ENCODE measurements around the gene TBC1D22A. TPM values are rescaled to one million over a fixed set of nuclear protein-coding genes. Genes with fewer than 3 reads are reported as not detected.

Gene TBC1D22A, protein sequence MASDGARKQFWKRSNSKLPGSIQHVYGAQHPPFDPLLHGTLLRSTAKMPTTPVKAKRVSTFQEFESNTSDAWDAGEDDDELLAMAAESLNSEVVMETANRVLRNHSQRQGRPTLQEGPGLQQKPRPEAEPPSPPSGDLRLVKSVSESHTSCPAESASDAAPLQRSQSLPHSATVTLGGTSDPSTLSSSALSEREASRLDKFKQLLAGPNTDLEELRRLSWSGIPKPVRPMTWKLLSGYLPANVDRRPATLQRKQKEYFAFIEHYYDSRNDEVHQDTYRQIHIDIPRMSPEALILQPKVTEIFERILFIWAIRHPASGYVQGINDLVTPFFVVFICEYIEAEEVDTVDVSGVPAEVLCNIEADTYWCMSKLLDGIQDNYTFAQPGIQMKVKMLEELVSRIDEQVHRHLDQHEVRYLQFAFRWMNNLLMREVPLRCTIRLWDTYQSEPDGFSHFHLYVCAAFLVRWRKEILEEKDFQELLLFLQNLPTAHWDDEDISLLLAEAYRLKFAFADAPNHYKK
- total RNA-seq: 10 to 100 TPM; 33.2 to 34.9 TPM

DNA sequence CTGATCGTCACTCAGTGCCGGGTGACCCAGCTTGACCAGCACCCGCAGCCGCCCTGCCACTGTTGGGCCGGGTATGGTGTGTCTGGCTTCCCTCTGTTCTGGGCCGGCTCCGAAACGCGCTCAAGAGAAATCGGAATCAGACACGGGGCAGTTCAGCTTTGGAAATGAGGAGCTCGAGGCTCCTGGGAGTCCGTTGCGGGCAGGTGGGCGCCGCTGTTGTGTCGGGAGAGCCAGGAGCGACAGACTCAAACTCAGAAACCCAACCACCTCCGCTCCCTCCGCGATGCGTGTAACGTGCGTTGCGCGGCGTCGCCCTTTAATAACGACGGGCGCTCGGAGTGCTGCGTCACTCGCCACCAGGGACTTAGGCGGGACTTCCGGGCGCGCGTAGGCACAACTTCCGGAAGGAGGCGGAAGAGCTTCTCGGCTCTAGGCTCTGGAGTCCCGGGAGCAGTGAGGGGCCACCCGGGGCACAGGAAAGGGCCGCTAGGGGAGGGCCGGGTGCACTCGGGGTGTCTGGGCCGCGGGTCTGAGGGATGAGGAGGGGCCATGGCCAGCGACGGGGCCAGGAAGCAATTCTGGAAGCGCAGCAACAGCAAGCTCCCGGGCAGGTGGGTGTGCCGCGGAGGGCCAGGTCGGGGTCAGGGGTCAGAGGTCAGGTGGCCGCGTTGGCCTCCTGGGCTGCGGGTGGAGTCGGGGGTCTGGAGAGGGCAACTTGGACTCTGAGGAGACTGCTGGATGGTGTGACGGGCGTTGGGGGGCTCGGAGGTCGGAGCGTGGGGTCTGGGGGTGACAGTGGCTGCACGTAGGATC, at the start of gene TBC1D22A:
Gene TBC1D22A (plus strand): TSS at position 413 of the 813 bp plus-strand sequence. CDS start 137 bp downstream, at position 550.
- Mint-ChIP-seq H3K9me3 (no peaks in the 10 kb centered on the region), H3K27ac (peak within 1 kb of the TSS; percentile 97), H3K4me1 (ENCODE audit: low read depth) (peaks cover 59% of the 10 kb centered on the region), H3K4me3 (peak within 1 kb of the TSS; percentile 100), H3K27me3 (no peaks in the 10 kb centered on the region), H3K36me3 (peaks cover 11% of the 10 kb centered on the region)
- POLR2A ChIA-PET: interaction anchor here (0.7 to 3.4 kb wide), 9 partner anchors 8 to 709 kb away, joined by 3 to 32 read pairs (median 6); no protein-coding TSS in a partner anchor
- CTCF ChIA-PET: interaction anchor here (0.5 to 7.1 kb wide), 10 partner anchors 12 to 1971 kb away, joined by 3 to 57 read pairs (median 8); no protein-coding TSS in a partner anchor
- DNase-seq: peak; percentile 97
- intact Hi-C loops (cut with micrococcal nuclease): loop anchor here (1.0 to 2.0 kb wide), 3 partner anchors 12 to 29 kb away; partner anchors contain the start of gene CERK

DNA sequence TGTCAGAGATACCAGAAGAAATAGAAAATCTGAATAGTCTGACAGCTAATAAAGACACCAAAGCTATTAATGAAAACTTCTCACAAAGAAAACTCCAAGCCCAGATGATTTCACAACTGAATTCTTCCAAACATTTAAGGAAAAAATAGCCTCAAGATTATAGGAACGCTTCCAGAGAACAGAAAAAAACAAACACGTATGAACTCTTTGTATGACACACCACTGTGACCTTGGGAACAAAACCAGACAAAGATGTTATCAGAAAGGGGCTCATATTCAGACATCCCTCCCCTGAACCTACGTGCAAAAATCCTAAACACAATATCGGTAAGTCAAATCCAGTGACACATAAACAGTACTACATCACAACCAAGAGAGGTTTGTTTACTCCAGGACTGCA, 47.9 kb upstream of the TBC1D22A start:
- Mint-ChIP-seq H3K27me3 (no peaks in the 10 kb centered on the region), H3K27ac (peak overlapping the region; percentile 28), H3K36me3 (peaks cover 46% of the 10 kb centered on the region), H3K4me3 (no peak overlapping the region), H3K4me1 (ENCODE audit: low read depth) (peaks cover 25% of the 10 kb centered on the region), H3K9me3 (no peaks in the 10 kb centered on the region)
- POLR2A ChIA-PET: no interaction called here
- no peak for DNase-seq
- CTCF ChIA-PET: interaction anchor here (1.0 to 1.9 kb wide), 2 partner anchors 44 to 151 kb away, joined by 3 to 8 read pairs; no protein-coding TSS in a partner anchor
- intact Hi-C loops (cut with micrococcal nuclease): no loop called here

DNA sequence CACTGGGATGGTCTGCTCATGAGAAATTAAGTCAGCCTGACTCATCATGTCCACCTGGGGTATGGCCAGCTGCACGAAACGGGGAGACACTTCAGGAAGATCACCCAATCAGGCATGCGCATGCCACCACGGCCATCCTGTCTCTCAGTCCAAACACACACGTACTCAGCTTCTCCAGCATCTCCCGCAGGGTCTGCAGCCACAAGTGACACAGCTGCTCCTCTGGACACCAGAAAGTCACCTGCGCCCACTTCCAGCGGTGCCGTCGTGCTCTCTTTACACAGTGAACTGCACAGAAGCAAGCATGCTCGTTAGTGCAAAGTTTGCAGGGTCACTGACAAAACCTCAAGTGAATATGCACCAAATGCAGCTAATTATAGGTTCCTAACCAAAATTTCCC, 42.5 kb upstream of the TBC1D22A start:
- intact Hi-C loops (cut with micrococcal nuclease): no loop called here
- H3K36me3 Mint-ChIP-seq: peaks cover 30% of the 10 kb centered on the region
- ChIA-PET POLR2A (no interaction called here), CTCF (no interaction called here)
- no peaks in the 10 kb centered on the region for H3K27me3 Mint-ChIP-seq
- no peak for DNase-seq
- no peaks in the 10 kb centered on the region for H3K9me3 Mint-ChIP-seq
- H3K4me3 Mint-ChIP-seq: no peak overlapping the region
- peak overlapping the region; percentile 8 for H3K27ac Mint-ChIP-seq
- H3K4me1 Mint-ChIP-seq (ENCODE audit: low read depth): peaks cover 20% of the 10 kb centered on the region

DNA sequence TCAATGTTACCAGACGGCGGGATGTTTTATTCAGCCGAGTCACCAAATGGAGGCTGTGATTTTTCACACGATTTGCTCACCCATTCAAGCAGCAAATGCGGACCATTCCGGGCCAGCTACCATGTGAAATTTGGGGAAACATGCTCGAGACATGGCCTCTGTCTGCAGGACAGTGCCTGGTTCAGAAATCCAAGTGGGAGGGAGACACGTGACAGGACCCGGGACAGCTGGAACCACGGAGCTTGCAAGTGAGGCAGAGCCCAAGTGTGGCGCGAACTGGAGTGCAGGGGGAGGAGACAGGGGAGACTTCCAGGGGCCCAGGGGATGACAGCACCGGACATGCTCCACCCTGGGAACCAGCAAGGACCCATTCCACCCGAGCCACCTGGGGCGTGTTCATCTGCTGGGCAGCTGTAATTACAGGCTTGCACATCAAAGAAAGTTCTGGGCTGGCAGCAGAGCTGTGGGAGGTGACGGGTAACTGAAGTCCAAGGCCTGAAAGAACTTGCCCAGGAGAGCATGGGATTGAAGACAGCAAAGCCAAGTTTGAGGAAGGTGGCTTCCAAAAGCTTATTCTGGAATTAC, 40.9 kb upstream of the TBC1D22A start:
- intact Hi-C loops (cut with micrococcal nuclease): no loop called here
- DNase-seq: no peak
- Mint-ChIP-seq H3K4me3 (no peak overlapping the region), H3K4me1 (ENCODE audit: low read depth) (peaks cover 14% of the 10 kb centered on the region), H3K9me3 (no peaks in the 10 kb centered on the region), H3K36me3 (peaks cover 30% of the 10 kb centered on the region), H3K27me3 (no peaks in the 10 kb centered on the region), H3K27ac (no peak overlapping the region)
- ChIA-PET CTCF (interaction anchor here (0.7 to 1.7 kb wide), 2 partner anchors 82 to 158 kb away, joined by 3 to 4 read pairs; no protein-coding TSS in a partner anchor), POLR2A (no interaction called here)

DNA sequence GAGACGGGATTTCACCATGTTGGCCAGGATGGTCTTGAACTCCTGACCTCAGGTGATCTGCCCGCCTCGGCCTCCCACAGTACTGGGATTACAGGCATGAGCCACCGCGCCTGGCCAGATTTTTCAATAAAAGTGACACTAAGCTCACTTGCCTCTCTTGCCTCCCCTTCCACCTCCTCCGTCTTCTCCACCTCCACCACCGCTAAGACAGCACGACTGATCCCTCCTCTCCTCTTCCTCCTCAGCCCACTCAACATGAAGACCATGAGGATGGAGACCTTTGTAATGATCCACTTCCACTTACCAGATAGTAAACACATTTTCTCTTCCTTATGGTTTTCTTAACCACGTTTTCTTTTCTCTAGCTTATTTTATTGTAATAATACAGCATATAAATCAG, 38.6 kb upstream of the TBC1D22A start:
- intact Hi-C loops (cut with micrococcal nuclease): no loop called here
- H3K4me1 Mint-ChIP-seq (ENCODE audit: low read depth): peaks cover 26% of the 10 kb centered on the region
- POLR2A ChIA-PET: no interaction called here
- H3K9me3 Mint-ChIP-seq: no peaks in the 10 kb centered on the region
- no peaks in the 10 kb centered on the region for H3K27me3 Mint-ChIP-seq
- CTCF ChIA-PET: interaction anchor here (1.2 kb wide), 1 partner anchor 35 kb away, joined by 3 read pairs; no protein-coding TSS in a partner anchor
- no peak overlapping the region for H3K4me3 Mint-ChIP-seq
- H3K27ac Mint-ChIP-seq: no peak overlapping the region
- no peak for DNase-seq
- peaks cover 18% of the 10 kb centered on the region for H3K36me3 Mint-ChIP-seq

DNA sequence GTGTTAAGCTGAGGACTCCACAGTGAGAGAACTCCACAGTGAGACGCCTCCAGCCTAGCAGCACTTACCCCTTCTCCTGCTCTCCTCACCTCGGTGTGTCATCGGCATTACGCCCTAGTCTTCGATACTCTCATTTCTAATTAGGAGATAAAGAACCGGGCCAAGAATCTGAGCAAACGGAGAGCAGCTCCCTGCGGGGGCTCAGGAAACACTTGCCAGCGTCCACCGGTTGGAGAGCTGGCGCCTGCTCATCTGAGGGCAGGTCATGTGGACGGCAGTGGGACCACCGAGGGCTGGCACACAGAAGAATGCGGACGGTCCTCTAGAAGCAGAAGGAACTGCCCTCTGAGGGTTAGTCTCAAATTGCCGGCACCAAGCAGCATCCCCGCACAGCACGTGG, 37.4 kb upstream of the TBC1D22A start:
- H3K9me3 Mint-ChIP-seq: no peaks in the 10 kb centered on the region
- ChIA-PET POLR2A (no interaction called here), CTCF (interaction anchor here (1.3 kb wide), 1 partner anchor 162 kb away, joined by 3 read pairs; no protein-coding TSS in a partner anchor)
- no peaks in the 10 kb centered on the region for H3K27me3 Mint-ChIP-seq
- H3K27ac Mint-ChIP-seq: no peak overlapping the region
- H3K36me3 Mint-ChIP-seq: peaks cover 12% of the 10 kb centered on the region
- intact Hi-C loops (cut with micrococcal nuclease): no loop called here
- peaks cover 27% of the 10 kb centered on the region for H3K4me1 Mint-ChIP-seq (ENCODE audit: low read depth)
- H3K4me3 Mint-ChIP-seq: no peak overlapping the region
- no peak for DNase-seq

DNA sequence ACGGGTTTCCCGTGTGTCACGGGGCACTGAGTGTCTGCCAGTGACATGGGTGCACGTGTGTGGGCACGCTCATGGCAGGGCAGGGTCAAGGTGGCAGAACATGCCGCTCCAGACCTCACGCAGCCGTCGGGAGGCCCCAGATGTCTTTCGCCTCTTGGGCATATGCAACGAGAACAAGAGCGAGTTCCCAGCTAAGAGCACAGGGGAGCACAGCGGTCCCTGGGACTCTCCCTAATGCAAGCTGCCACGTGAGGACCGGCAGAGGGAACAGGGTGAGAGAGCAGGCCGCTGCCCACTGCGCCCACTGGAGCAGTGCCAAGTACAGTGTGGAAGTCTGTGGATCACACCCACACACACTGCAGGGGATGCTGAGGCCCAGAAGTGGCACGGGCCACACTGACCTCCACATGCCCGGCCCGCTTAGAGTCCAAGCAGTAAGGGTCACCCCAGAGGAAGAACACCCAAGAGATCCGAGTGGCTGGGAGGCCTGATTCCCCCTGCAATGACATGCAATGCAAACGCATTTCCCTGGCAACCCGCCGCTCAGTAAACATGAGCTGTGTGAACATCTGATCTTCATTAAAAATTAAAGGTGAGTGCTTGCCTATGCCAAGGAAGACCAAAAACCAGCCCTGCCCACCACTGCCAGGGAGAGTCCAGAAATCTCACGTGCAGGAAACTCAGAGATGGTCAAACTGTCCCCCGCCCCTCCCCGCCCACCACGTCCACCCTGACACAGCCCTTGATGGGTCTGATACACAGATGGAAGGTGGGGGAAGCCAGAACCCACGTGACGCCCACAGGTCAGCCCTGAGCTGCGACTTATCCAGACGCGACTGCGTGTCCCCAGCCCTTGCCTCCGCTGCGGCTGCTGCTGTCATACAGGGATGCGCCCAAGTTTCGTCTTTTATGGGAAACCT, 36.1 kb upstream of the TBC1D22A start:
- no peak for DNase-seq
- Mint-ChIP-seq H3K27me3 (no peaks in the 10 kb centered on the region), H3K36me3 (peaks cover 12% of the 10 kb centered on the region), H3K4me1 (ENCODE audit: low read depth) (peaks cover 38% of the 10 kb centered on the region), H3K9me3 (no peaks in the 10 kb centered on the region), H3K27ac (no peak overlapping the region), H3K4me3 (no peak overlapping the region)
- intact Hi-C loops (cut with micrococcal nuclease): no loop called here
- POLR2A ChIA-PET: no interaction called here
- CTCF ChIA-PET: interaction anchor here (1.2 to 1.3 kb wide), 2 partner anchors 32 to 163 kb away, joined by 3 read pairs; no protein-coding TSS in a partner anchor

DNA sequence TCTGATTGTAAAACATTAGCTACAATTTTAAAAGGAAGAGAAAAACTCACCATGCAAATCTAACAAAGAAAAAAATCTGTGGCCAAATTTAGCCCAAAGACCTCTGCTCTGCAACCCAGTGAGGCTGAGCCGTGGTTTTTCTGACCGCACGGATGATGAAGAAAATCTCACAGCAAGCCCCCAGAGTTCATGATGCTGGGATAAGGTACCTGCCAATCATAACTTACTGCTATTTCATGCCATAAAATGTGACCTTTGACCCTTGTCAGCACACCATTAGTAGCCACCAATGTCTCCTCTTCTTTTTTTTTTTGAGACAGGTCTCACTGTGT, 35.5 kb upstream of the TBC1D22A start:
- ChIA-PET POLR2A (no interaction called here), CTCF (no interaction called here)
- Mint-ChIP-seq H3K4me1 (ENCODE audit: low read depth) (peaks cover 44% of the 10 kb centered on the region), H3K27ac (no peak overlapping the region), H3K9me3 (no peaks in the 10 kb centered on the region), H3K36me3 (peaks cover 17% of the 10 kb centered on the region), H3K27me3 (no peaks in the 10 kb centered on the region), H3K4me3 (no peak overlapping the region)
- DNase-seq: no peak
- intact Hi-C loops (cut with micrococcal nuclease): no loop called here

DNA sequence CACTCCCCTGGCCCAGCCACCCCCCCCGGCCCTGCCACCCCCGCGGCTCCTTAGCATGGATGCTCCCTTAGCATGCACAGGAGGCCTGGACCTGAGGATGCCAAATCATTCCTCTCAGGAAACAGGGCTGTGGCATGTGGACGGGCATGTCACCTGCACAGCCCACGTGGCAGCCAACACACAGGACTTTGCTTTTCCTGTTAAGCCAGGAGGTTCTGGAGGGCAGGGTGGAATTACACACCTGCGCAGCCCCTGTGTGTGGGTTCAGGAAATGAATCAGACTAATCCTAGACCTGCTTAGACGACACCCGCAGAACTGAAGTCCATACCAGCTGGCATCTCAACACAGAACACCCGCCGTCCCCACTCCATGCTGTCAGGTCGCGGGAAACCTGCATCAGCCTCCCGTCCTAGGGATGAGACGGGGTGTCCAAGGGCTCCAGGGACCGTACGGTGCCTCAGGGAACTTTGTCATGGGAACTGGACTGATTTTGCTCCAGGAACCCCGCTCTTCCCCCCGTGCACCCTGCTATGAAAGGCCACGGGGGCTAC, 34.6 kb upstream of the TBC1D22A start:
- DNase-seq: no peak
- Mint-ChIP-seq H3K36me3 (peaks cover 18% of the 10 kb centered on the region), H3K27ac (no peak overlapping the region), H3K4me3 (no peak overlapping the region), H3K4me1 (ENCODE audit: low read depth) (peaks cover 44% of the 10 kb centered on the region), H3K9me3 (no peaks in the 10 kb centered on the region), H3K27me3 (no peaks in the 10 kb centered on the region)
- CTCF ChIA-PET: interaction anchor here (1.6 kb wide), 1 partner anchor 31 kb away, joined by 5 read pairs; no protein-coding TSS in a partner anchor
- POLR2A ChIA-PET: no interaction called here
- intact Hi-C loops (cut with micrococcal nuclease): no loop called here

DNA sequence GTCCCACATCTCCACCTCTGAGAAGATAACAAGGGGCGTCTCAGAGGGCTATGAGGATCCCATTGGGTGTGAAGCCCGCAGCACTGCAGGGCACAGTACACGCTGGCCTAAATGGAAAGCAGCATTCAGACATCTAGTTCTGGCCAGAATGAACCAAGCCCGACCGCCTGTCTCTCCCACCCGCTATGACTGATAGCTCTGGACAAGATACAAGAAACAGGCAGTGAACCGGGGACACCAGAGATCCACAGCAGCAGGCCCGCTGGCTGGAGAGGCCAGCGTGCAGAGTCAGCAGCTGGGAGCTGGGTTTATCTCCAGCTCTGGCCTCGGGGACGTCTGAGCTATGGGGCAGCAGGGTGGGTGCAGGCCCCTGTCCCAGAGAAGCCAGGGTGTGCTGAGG, 34.0 kb upstream of the TBC1D22A start:
- no peak overlapping the region for H3K4me3 Mint-ChIP-seq
- H3K27ac Mint-ChIP-seq: no peak overlapping the region
- DNase-seq: no peak
- POLR2A ChIA-PET: no interaction called here
- H3K9me3 Mint-ChIP-seq: no peaks in the 10 kb centered on the region
- intact Hi-C loops (cut with micrococcal nuclease): no loop called here
- H3K36me3 Mint-ChIP-seq: peaks cover 18% of the 10 kb centered on the region
- CTCF ChIA-PET: interaction anchor here (1.6 kb wide), 1 partner anchor 30 kb away, joined by 5 read pairs; no protein-coding TSS in a partner anchor
- peaks cover 43% of the 10 kb centered on the region for H3K4me1 Mint-ChIP-seq (ENCODE audit: low read depth)
- no peaks in the 10 kb centered on the region for H3K27me3 Mint-ChIP-seq
